Activated T-helper 1 cell treated with Interleukin-2 at 50 U/mL for 16 hours (primary cell): Measurements from ENCODE around the gene OTOR.
A peak's percentile ranks its signal among the peaks of the same experiment; 100 is the strongest.

Experiments
- DNase-seq: peaks from one replicate; pipeline ENCODE4 v3.0.0-alpha.2; 2020; ENCODE audit warnings: low read depth

The OTOR gene

GRCh38 chr20:16748308-16748900 lies at the start of gene OTOR:
Gene OTOR, plus strand, starts transcription at chr20:16748358. Its CDS starts 44 bp downstream, at chr20:16748402.
- no peak for DNase-seq

GRCh38 chr20:16699293-16699692 lies 48.9 kb upstream of the OTOR start:
- DNase-seq = no peak

- no peak for DNase-seq
Observed at GRCh38 chr20:16701296-16701695, 46.9 kb upstream of the OTOR start.

GRCh38 chr20:16703570-16703969 lies 44.6 kb upstream of the OTOR start:
- no peak for DNase-seq

GRCh38 chr20:16707674-16708073 lies 40.5 kb upstream of the OTOR start:
- DNase-seq = no peak

GRCh38 chr20:16708602-16709001 lies 39.6 kb upstream of the OTOR start:
- DNase-seq = no peak

GRCh38 chr20:16709017-16709416 lies 39.1 kb upstream of the OTOR start:
- no peak for DNase-seq

GRCh38 chr20:16710781-16711180 lies 37.4 kb upstream of the OTOR start:
- DNase-seq = no peak

- no peak for DNase-seq
Observed at GRCh38 chr20:16711661-16712258, 36.4 kb upstream of the OTOR start.

- no peak for DNase-seq
Observed at GRCh38 chr20:16712511-16712947, 35.6 kb upstream of the OTOR start.

- no peak for DNase-seq
Observed at GRCh38 chr20:16713066-16713465, 35.1 kb upstream of the OTOR start.

- DNase-seq = no peak
Observed at GRCh38 chr20:16714242-16714641, 33.9 kb upstream of the OTOR start.

- DNase-seq = no peak
Observed at GRCh38 chr20:16714751-16715150, 33.4 kb upstream of the OTOR start.

GRCh38 chr20:16719421-16719820 lies 28.7 kb upstream of the OTOR start:
- no peak for DNase-seq

- no peak for DNase-seq
Observed at GRCh38 chr20:16729080-16729479, 19.1 kb upstream of the OTOR start.

GRCh38 chr20:16729565-16730460 lies 18.3 kb upstream of the OTOR start, which contains the start of gene SNRPB2:
Gene SNRPB2, plus strand, starts transcription at chr20:16730026. Its CDS starts 1,677 bp downstream, at chr20:16731703.
- DNase-seq = peak; percentile 83

- DNase-seq = no peak
Observed at GRCh38 chr20:16732506-16733152, 15.5 kb upstream of the OTOR start.

- DNase-seq = no peak
Observed at GRCh38 chr20:16740365-16741072, 7.6 kb upstream of the OTOR start.

- no peak for DNase-seq
Observed at GRCh38 chr20:16744178-16744807, 3.9 kb upstream of the OTOR start.

- DNase-seq = no peak
Observed at GRCh38 chr20:16745204-16745603, 3.0 kb upstream of the OTOR start.

GRCh38 chr20:16747291-16747811 lies 807 bp upstream of the OTOR start:
- DNase-seq = no peak
